Measurements from ENCODE around the gene UNC13B.

Gene UNC13B

DNA sequence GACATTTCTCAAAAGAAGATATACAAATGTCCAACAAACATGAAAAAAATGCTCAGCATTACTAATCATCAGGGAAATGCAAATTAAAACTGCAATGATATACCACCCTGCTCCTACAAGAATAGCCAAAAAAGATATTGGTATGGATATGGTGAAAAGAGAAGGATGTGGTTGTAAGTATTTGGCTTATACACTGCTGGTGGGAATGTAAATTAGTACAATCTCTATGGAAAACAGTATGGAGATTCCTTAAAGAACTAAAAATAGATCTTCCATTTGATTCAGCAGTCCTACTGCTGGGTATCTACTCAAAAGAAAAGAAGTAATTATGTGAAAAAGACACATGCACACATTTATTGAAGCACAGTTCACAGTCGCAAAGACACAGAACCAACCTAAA lies 260.5 kb downstream of the UNC13B start:
- DNase-seq (ENCODE audit: low read depth in 4 of 4, low spot score in 1 of 4) = no peak

DNA sequence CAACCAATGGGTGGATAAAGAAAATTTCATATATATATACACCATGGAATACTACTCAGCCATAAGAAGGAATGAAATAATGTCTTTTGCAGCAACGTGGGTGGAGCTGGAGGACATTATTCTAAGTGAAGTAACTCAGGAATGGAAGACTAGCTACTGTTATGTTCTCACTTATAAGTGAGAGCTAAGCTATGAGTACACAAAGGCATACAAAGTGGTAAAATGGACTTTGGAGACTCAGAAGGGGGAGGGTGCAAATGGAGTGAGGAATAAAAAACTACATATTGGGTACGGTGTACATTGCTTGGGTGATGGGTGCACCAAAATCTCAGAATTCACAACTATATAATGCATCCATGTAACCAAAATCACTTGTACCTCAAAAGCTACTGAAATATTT lies 260.9 kb downstream of the UNC13B start:
- no peak for DNase-seq (ENCODE audit: low read depth in 4 of 4, low spot score in 1 of 4)

DNA sequence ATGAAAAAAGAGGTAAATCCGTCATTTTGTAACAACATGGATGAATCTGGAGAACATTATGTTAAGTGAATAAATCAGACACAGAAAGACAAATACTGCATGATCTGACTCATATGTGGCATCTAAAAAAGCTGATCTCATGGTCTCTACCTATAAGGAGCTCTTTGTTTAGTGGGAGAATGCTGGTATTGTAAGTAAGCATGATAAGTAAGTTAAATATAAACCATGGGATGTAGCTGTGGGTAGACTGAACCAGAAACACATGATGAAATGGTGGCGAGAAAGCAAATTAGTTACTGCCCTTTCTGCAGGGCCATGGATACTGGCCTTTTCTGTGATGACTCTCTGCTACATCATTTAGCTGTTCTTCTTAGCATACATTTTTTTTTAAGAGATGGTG lies 261.7 kb downstream of the UNC13B start:
- no peak for DNase-seq (ENCODE audit: low read depth in 4 of 4, low spot score in 1 of 4)

DNA sequence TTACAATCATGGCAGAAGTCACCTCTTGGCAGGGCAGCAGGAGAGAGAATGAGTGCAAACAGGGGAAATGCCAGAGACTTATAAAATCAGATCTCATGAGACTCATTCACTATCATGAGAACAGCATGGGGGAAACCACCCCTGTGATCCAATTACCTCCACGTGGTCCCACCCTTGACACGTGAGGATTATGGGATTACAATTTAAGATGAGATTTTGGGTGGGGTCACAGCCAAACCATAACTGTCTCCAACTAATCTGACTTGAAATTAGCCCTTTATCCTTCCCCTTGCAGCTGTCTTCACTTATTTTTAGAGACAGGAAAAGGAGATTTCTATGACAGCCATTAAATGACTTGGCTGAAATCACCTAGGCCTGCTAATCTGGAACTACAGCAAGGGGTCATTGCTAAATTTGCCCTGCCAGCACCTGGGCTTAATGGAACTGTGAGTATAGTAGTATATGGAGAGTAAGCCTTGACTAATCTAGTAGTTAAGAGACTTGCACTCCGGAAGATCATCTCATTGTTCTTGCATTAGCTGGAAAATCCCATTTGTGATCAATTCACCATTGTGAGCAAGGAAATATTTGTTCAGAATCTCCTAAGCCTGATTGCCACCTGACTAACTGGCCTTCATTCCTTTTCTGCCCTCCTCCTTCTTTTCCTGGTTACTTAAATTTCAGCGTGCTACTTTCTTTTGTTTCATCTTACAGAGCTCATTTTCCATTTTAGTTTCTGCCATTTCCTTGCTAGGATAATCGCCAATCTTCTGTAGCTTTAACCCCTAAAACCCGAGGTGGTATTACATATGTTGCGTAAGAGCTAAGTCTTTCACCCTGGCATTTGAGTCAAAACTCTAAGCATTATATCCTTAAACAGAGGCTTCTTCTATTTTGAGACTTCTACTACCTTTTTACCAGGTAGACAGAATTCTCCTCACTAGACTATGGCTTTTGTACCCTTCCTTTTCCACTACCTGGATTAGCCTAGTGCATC lies 262.8 kb downstream of the UNC13B start:
- DNase-seq (ENCODE audit: low read depth in 4 of 4, low spot score in 1 of 4) = no peak

DNA sequence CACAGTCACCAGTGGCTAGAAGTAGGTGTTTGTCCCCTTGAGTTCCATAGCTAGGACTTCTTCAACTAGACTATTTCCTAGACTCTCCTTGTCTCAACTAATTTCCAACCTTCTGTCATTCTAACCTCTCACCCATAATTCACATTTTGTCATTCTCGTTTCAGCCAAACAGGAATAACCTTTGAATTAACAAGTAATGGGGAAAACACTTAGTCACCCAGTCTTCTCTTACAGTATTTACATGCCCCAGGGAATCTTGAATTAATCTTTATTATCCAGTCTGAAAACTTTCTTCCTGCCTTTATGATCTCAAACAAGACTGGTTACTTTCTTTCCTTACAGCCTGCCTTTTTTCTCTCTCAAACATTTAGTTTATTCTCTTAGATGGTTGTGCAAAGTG lies 264.8 kb downstream of the UNC13B start:
- DNase-seq (ENCODE audit: low read depth in 4 of 4, low spot score in 1 of 4) = no peak

DNA sequence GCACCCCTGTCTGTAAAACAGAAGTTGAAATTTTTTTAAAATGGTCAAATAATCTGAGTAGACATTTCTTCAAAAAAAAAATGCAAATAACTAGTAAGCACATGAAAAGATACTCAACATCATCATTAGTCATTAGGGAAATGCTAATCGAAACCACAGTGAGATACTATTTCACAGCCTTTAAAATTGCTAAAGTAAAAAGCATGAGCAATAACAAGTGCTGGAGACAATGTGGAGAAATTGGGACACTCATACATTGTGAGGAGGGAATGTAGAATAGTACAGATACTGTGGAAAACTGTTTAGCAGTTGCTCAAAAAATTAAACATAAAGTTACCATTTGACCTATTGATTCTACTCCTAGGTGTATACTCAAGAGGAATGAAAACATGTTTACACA lies 269.7 kb downstream of the UNC13B start:
- DNase-seq (ENCODE audit: low read depth in 4 of 4, low spot score in 1 of 4) = no peak

DNA sequence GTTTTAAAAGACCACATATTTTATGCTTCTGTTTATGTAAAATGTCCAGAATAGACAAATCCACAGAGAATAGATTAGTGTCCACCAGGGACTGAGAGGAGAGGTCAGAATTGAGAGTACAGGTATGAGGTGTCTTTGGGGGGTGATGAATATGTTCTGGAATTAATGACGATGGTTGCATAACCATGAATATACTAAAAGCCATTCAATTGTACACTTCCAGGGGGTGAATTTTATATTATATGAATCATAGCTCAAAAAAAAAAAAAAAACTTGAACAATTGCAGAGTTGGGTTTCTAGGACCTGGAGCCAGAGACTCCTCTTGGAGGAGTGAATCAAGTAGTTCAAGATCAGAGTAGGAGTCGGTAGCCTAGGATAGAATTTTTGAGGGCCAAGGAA lies 270.3 kb downstream of the UNC13B start:
- no peak for DNase-seq (ENCODE audit: low read depth in 4 of 4, low spot score in 1 of 4)

DNA sequence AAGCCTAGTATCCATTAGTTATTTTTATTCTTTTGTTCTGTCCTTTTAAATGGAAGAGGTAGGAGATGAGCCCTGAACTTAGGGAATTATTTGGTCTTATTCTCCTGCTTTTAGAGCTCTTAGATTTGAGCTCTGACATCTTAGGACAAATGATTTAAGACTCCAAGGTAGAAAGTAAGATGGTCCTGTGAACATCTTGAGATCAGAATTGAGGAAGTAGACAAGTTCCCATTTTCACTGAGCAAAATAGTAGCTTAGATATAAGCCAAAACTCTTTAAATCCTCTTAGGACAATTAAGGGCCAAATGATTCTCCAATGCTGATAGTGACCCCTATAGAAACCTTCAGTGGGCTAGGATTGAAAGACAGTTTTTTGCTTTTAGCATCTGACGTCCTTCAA lies 275.1 kb downstream of the UNC13B start:
- no peak for DNase-seq (ENCODE audit: low read depth in 4 of 4, low spot score in 1 of 4)

DNA sequence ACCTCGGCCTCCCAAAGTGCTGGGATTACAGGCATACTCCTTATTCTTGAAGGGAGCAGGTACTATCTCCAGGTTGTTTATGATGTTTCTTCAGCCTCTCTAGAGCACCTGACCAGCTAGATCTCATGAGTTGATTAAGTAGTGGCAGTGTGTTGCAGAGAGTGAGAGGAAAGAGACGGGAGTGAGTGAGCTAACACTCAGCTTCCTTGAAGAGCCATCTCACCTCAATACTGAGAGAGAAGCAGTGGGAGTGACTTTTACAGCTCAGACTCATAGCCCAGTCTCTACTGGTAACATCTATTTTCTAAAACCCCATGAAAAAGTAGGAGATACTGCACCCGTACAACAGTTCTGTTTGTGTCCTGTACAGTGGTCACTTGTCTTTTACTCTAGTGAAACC lies 284.2 kb downstream of the UNC13B start:
- no peak for DNase-seq (ENCODE audit: low read depth in 4 of 4, low spot score in 1 of 4)

DNA sequence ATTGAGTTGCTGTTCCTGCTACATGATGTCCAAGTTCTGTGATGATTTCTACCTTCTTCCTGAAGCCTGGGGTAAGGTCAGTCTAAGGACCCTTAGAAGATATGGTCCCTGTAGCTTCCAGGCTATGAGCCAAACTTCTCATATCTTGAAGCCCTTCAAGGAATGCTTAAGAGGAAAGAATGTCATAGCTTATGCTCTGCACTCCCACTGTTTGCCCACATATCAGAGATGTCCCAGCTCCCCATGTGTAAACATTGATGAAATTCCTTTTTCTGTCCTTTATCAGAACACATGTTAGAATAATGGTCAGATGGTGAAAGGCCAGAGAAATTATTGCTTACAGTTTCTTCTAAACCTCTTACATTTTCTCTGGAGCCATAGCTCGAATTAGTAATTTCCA lies 286.7 kb downstream of the UNC13B start:
- no peak for DNase-seq (ENCODE audit: low read depth in 4 of 4, low spot score in 1 of 4)

DNA sequence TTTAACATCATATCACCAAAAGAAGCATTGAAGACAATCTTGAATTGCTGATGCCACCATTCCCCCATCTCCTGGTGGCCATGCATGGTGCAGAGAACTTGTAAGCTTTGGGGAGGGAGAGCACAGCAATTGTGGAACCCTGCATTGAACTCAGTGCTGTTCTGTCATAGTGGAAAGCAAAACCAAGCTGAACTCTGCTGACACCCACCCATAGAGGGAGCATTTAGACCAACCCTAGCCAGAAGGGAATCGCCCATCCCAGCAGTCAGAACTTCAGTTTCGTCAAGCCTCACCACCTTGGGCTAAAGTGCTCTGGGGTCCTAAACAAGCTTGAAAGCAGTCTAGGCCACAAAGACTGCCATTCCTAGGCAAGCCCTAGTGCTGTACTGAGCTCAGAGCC lies 290.7 kb downstream of the UNC13B start:
- no peak for DNase-seq (ENCODE audit: low read depth in 4 of 4, low spot score in 1 of 4)

DNA sequence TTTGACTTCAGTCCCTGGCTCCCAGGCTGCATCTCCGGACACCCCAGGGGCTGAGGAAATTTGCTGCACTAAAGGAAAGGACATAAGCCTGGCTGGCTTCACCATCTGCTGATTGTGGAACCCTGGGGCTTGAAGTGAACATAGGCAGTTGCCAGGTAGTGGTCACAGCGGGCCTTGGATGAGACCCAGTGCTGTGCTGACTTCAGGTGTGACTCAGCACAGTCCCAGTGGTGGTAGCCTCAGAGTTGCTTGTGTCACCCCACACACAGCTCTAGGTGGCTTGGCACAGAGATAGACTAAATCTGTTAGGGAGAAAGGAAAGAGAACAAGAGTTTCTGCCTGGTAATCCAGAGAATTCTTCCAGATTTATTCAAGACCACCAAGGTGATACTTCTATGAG lies 292.0 kb downstream of the UNC13B start:
- no peak for DNase-seq (ENCODE audit: low read depth in 4 of 4, low spot score in 1 of 4)

All from stimulated activated CD4-positive, alpha-beta T cell treated with anti-CD3 and anti-CD28 coated beads, Interleukin-1b, Interleukin-23, amount 100 ng/mL, for 24 hours (primary cell).